B cell (primary cell): Measurements from ENCODE around the gene ZNF302. TPM values are rescaled to one million over a fixed set of nuclear protein-coding genes. Genes with fewer than 3 reads are reported as not detected.

Source experiments
- ATAC-seq: fragments of 200-7000 bp; cut with Tn5 transposase; one replicate; pipeline ENCODE4 v1.10.0; 2021; ENCODE audit warnings: low read depth, mild to moderate bottlenecking, moderate number of reproducible peaks, moderate library complexity
- CTCF ChIA-PET: fragments of 350-600 bp; sonication (Branson Sonifier 250); formaldehyde crosslinking; loops from one replicate; lab custom pipeline; 2021; ENCODE audit warnings: antibody characterized with exemption, inconsistent platforms; lab: Charles Lee
- POLR2A ChIA-PET: fragments of 350-600 bp; sonication (Branson Sonifier 250); formaldehyde crosslinking; loops from one replicate; lab custom pipeline; 2021; ENCODE audit warnings: antibody characterized with exemption; lab: Charles Lee
- DNase-seq: peaks from one replicate; pipeline ENCODE4 v3.0.0; 2013
- H2AFZ ChIP-seq: 2 replicates; pipeline ENCODE4 v1.6.1; 2012; ENCODE audit warnings: mild to moderate bottlenecking, low read depth, low read length; ENCODE audit not compliant: insufficient read depth, poor library complexity, severe bottlenecking
- H3K27ac ChIP-seq, 2 donors: 1 replicate in 1 of 2; 2 replicates in 1 of 2; pipeline ENCODE4 v1.5.1; 2012 to 2013; ENCODE audit warnings: low read length in 2 of 2, mild to moderate bottlenecking in 2 of 2, moderate library complexity in 1 of 2
- H3K27me3 ChIP-seq, 4 experiments: fragments of 200-600 bp in 1 of 4; sonication (generic) in 1 of 4; replicated peaks in 1 of 4; 1 replicate in 2 of 4; 2 replicates in 2 of 4; pipeline versions ENCODE4 v1.6.1 to v1.7.0; 2013 to 2016; ENCODE audit warnings: low read length in 3 of 4, mild to moderate bottlenecking in 2 of 4, mixed read lengths in 1 of 4, moderate library complexity in 1 of 4; ENCODE audit not compliant: insufficient read depth in 4 of 4, control insufficient read depth in 3 of 4; ENCODE audit errors: control extremely low read depth in 1 of 4
- H3K36me3 ChIP-seq, 2 experiments: replicated peaks in 1 of 2; 1 replicate in 1 of 2; 2 replicates in 1 of 2; pipeline versions ENCODE4 v1.6.1 to v1.7.1; 2013; ENCODE audit warnings: low read length in 1 of 2; ENCODE audit not compliant: insufficient read depth in 2 of 2, control insufficient read depth in 1 of 2; ENCODE audit errors: control extremely low read depth in 1 of 2, extremely low read depth in 1 of 2
- H3K4me1 ChIP-seq, 2 donors: fragments of 200-600 bp in 1 of 2; sonication (generic) in 1 of 2; 1 replicate in 1 of 2; 2 replicates in 1 of 2; pipeline versions ENCODE4 v1.5.1 to v1.6.1; 2013 to 2017; ENCODE audit warnings: low read length in 2 of 2; ENCODE audit not compliant: control insufficient read depth in 2 of 2, insufficient read depth in 2 of 2
- H3K4me2 ChIP-seq: replicated peaks from 2 replicates; pipeline ENCODE3; 2012; ENCODE audit warnings: mild to moderate bottlenecking, low read depth, low read length; ENCODE audit not compliant: poor library complexity, severe bottlenecking
- H3K4me3 ChIP-seq, 5 experiments: fragments of 200-600 bp in 1 of 5; sonication (generic) in 1 of 5; 1 replicate in 3 of 5; 2 replicates in 2 of 5; pipeline versions ENCODE4 v1.5.1 to v1.7.0; 2011 to 2016; ENCODE audit warnings: low read length in 4 of 5, mild to moderate bottlenecking in 4 of 5, low read depth in 2 of 5, control low read depth in 1 of 5, moderate library complexity in 1 of 5; ENCODE audit not compliant: insufficient read depth in 1 of 5; ENCODE audit errors: control extremely low read depth in 1 of 5, extremely low read depth in 1 of 5
- H3K79me2 ChIP-seq: fragments of 200-600 bp; sonication (generic); one replicate; pipeline ENCODE4 v1.6.0; 2016; ENCODE audit warnings: low read length; ENCODE audit not compliant: control insufficient read depth, insufficient read depth
- H3K9ac ChIP-seq: fragments of 200-600 bp; sonication (generic); 2 replicates; pipeline ENCODE4 v1.6.1; 2017; ENCODE audit warnings: mild to moderate bottlenecking, low read length, moderate library complexity
- H3K9me3 ChIP-seq, 3 donors: one replicate each; pipeline versions ENCODE4 v1.6.1 to v1.7.1; 2013; ENCODE audit warnings: low read length in 2 of 3; ENCODE audit not compliant: control insufficient read depth in 2 of 3, insufficient read depth in 1 of 3; ENCODE audit errors: control extremely low read depth in 1 of 3
- H4K20me1 ChIP-seq: 2 replicates; pipeline ENCODE4 v1.6.0; 2012; ENCODE audit warnings: mild to moderate bottlenecking, low read length; ENCODE audit not compliant: insufficient read depth, control insufficient read depth, poor library complexity, severe bottlenecking
- H3K27ac Mint-ChIP-seq: one replicate; pipeline ENCODE4 v1.8.0; 2021; ENCODE audit warnings: mixed read lengths
- H3K27me3 Mint-ChIP-seq: one replicate; pipeline ENCODE4 v1.8.0; 2021; ENCODE audit warnings: mixed read lengths
- H3K4me1 Mint-ChIP-seq: one replicate; pipeline ENCODE4 v1.8.0; 2021; ENCODE audit warnings: mixed read lengths
- H3K4me3 Mint-ChIP-seq: one replicate; pipeline ENCODE4 v1.8.0; 2021; ENCODE audit warnings: mixed read lengths
- H3K9me3 Mint-ChIP-seq: one replicate; pipeline ENCODE4 v1.8.0; 2022; ENCODE audit warnings: mixed read lengths; ENCODE audit not compliant: insufficient read depth
- CTCF ChIP-seq: fragments of 200-600 bp; IDR thresholded peaks from one replicate; pipeline ENCODE4 v1.8.0; 2022; ENCODE audit warnings: antibody characterized with exemption, mild to moderate bottlenecking
- EZH2 ChIP-seq: IDR thresholded peaks from 2 replicates; pipeline ENCODE4 v1.6.1; 2012; ENCODE audit warnings: borderline replicate concordance, low read depth, mild to moderate bottlenecking, moderate library complexity, low read length; ENCODE audit not compliant: insufficient read depth, poor library complexity, severe bottlenecking
- WGBS: methylation state at CpG from one replicate; pipeline ENCODE4 v1.1.5; 2013; ENCODE audit warnings: missing lambda C conversion rate; ENCODE audit not compliant: insufficient coverage; 5-methylcytosine and 5-hydroxymethylcytosine counted together
- intact Hi-C: fragments of 100-400 bp; cut with micrococcal nuclease; formaldehyde crosslinking; loops from one replicate; pipeline ENCODE4 v1.10.0; 2022
- polyA minus RNA-seq: library from RNA; depleted of rRNA, polyadenylated mRNA; stranded (reverse); fragments of >200 nt; gene quantifications from 2 replicates; pipeline ENCODE4 v1.2.3, GENCODE V29; 2012
- polyA plus RNA-seq: library from polyadenylated mRNA; depleted of rRNA; stranded (reverse); fragments of >200 nt; gene quantifications from 2 replicates; pipeline ENCODE4 v1.2.3, GENCODE V29; 2012
- total RNA-seq, 2 donors: library from RNA; stranded (reverse); fragments of 120-200 nt in 1 of 2; gene quantifications; 1 replicate in 1 of 2; 2 replicates in 1 of 2; pipeline versions ENCODE4 v1.2.3 to v1.2.4, GENCODE V29; 2013 to 2022

Gene ZNF302
- total RNA-seq (48.4 and 51.6 TPM in 2 replicates), polyA plus RNA-seq (16.9 and 20.4 TPM in 2 replicates), polyA minus RNA-seq (11.5 and 14.2 TPM in 2 replicates)
- 46.9 TPM for total RNA-seq (2013)

DNA sequence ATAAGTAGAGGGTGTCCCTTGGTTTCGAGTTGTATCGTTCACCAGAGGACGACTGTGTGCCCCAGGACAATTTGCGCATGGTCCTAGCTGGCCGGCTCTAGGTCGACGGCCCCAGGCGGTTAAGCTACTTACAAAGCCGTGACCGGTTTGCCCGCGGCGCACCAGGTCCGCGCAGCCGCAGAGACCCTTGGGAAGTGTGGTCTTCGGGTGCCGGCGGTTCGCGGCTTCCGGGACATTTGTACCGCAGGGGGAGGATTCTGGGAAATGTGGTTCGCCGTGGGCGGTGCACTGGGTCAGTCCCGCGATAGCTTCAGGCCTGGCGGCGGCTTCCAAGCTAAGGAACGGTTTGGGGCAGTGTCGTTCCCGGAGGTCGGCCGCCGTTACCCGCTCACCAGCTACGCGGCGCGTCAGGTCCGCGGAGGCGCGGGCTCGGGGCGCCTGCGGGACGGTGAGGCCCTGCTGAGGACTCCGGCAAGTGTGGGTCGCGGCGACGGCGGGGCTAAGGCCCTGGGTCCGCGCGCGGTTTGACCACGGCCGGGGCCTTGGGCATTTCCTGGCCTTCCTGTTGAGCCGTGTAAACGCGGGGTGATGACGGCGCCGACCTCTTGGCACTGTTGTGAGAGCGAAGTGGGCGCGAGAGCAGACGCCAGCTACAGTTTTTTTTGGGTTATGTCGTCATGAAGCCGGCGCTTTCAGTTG lies at the start of gene ZNF302:
ZNF302 (plus strand) TSS at position 293 of the 699 bp plus-strand sequence. CDS start 1,127 bp downstream, outside the sequence.
- TF ChIP-seq CTCF (no peak), EZH2 (no peak)
- no peaks in the 10 kb centered on the region for H4K20me1 ChIP-seq
- DNase-seq (peak; percentile 97), ATAC-seq (peak; percentile 89)
- H3K36me3 ChIP-seq: peaks cover 13 to 19% of the 10 kb centered on the region in 2 experiments
- ChIA-PET POLR2A (interaction anchor here (0.7 to 0.9 kb wide), 3 partner anchors 95 to 506 kb away, joined by 3 to 4 read pairs (median 3); partner anchors contain the start of genes LSM14A and ZNF599), CTCF (interaction anchor here (1.2 to 2.4 kb wide), 2 partner anchors 35 to 56 kb away, joined by 4 to 7 read pairs; partner anchors contain the start of gene ZNF181)
- H3K9me3 ChIP-seq: peaks cover 3 to 16% (median 6%) of the 10 kb centered on the region in 3 donors
- H3K9ac ChIP-seq: peak within 1 kb of the TSS; percentile 92
- Mint-ChIP-seq H3K4me3 (peak within 1 kb of the TSS; percentile 98), H3K9me3 (peaks cover 7% of the 10 kb centered on the region), H3K27me3 (peaks cover 14% of the 10 kb centered on the region), H3K4me1 (peaks cover 25% of the 10 kb centered on the region), H3K27ac (peak within 1 kb of the TSS; percentile 98)
- H3K4me2 ChIP-seq: peak within 1 kb of the TSS; percentile 74
- peaks cover 13 to 17% of the 10 kb centered on the region in 2 donors for H3K4me1 ChIP-seq
- peak within 1 kb of the TSS; percentile 87 to 90 for H3K27ac ChIP-seq
- under 1% methylated on average over 74 of the region's 74 CpGs for WGBS
- H3K4me3 ChIP-seq: peak within 1 kb of the TSS; percentile 83 to 95 (median 91)
- intact Hi-C loops: loop anchor here (1.0 to 2.0 kb wide), 2 partner anchors 35 to 249 kb away; partner anchors contain the start of gene ZNF30
- H3K27me3 ChIP-seq: peaks cover 0 to 16% (median 0%) of the 10 kb centered on the region in 4 experiments
- H3K79me2 ChIP-seq: peaks cover 7% of the 10 kb centered on the region
- peak within 1 kb of the TSS; percentile 94 for H2AFZ ChIP-seq

DNA sequence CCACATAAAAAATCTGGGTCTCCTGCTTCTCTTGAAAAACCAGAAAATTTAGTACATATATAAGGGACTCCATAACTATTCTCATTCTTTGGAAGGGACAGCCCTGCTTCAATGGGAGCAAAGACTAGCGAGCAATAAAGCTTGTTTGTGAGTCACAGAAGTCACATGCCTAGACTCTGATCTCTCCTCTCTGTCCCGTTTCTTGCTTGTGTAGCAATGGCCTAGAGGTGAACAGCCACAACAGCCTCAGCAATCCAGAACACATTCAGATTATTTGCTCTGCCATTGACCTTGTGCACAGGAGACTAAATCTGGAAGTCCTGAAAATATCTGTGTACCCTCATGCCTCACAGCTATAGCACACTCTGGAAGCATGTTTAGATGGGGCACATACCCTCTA lies 43.7 kb upstream of the ZNF302 start:
- no peak overlapping the region for H3K4me3 Mint-ChIP-seq
- H3K4me2 ChIP-seq: no peak overlapping the region

More for the DNA sequence above, 43.7 kb upstream of the ZNF302 start:
- Mint-ChIP-seq H3K9me3 (peaks cover 9% of the 10 kb centered on the region), H3K27ac (no peak overlapping the region), H3K27me3 (no peaks in the 10 kb centered on the region), H3K4me1 (no peaks in the 10 kb centered on the region)
- no peaks in the 10 kb centered on the region for H3K4me1 ChIP-seq
- no peaks in the 10 kb centered on the region for H4K20me1 ChIP-seq
- no peak overlapping the region for H3K27ac ChIP-seq
- intact Hi-C loops: no loop called here
- H3K9me3 ChIP-seq: peaks cover 2 to 25% (median 12%) of the 10 kb centered on the region in 3 donors
- DNase-seq (no peak), ATAC-seq (no peak)
- no peak for TF ChIP-seq CTCF
- TF ChIP-seq EZH2: no peak
- ChIA-PET POLR2A (no interaction called here), CTCF (interaction anchor here (1.8 kb wide), 1 partner anchor 79 kb away, joined by 4 read pairs; no protein-coding TSS in a partner anchor)
- no peak overlapping the region for H3K4me3 ChIP-seq
- H3K27me3 ChIP-seq: no peaks in the 10 kb centered on the region
- no peak overlapping the region for H3K9ac ChIP-seq
- no peaks in the 10 kb centered on the region for H3K79me2 ChIP-seq
- H3K36me3 ChIP-seq: no peaks in the 10 kb centered on the region
- no peak overlapping the region for H2AFZ ChIP-seq
- WGBS: 87% methylated on average over 2 of the region's 2 CpGs
